ENCODE data around the gene LRP1B. TPM values are rescaled to one million over a fixed set of nuclear protein-coding genes. Genes with fewer than 3 reads are reported as not detected.
"Not testable (repeated sequence)": the region's sequence is repeated elsewhere in the genome, so short reads cannot be mapped to it uniquely, and the experiment has no call there.

Gene LRP1B
- total RNA-seq, 8 experiments from 2014 or later = 0.04 to 31.2 (median 11.5) TPM

DNA sequence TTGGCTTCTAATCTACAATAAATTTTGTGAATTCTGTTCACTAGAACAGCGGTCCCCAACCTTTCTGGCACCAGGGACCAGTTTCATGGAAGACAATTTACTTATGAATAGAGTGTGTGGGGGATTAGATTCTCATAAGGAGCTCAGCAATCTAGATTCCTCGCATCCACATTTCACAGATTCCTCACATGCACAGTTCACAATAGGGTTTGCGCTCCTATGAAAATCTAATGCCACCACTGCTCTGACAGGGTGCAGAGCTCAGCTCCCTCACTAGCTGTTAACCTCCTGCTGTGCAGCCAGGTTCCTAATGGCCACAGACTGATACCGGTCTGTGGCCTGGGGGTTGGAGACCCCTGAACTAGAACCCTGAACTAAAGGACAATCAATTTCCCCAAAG lies 1782.0 kb downstream of the LRP1B start:
- peak in 1 of 8 experiments; percentile 26 for ATAC-seq (replicated peaks in 6 of 8)
- 60 to 94% (median 83%) methylated on average over 1 to 4 of the region's 4 CpGs; no CpG with 5 or more reads in 1 of the 10 experiments for WGBS, 10 experiments
- Histone ChIP-seq H3K27ac (no peak overlapping the region), H3K4me3 (no peak overlapping the region), H3K4me1 (replicated peaks in 1 of 2) (peaks cover 0 to 3% of the 10 kb centered on the region in 2 donors)
- in situ Hi-C loops (cut with MboI; ENCODE audit: low pct_unique_long_range_greater_than_20kb in 2 of 9, low sequenced_read_pairs in 9 of 9, unreplicated experiment in 9 of 9) = no loop called here

DNA sequence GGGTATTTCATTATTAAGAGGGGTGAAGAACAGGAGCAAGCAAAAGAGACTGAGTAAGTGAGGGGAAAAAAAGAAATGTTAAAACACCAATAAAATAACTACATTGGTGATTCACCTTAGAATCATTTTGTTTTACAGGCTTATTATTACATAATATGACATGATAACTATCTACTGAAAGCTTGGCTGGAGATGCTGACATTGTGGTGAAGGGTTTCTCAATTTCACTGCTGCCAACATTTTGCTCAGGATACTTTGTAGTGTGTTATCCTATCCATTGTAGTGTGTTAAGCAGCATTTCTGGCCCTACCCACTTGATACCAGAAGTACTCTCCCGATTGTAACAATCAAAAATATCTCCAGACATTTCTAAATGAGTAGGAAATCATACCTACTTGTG lies 1786.0 kb downstream of the LRP1B start:
- no peak for ATAC-seq (replicated peaks in 6 of 8)
- H3K27ac ChIP-seq = no peak overlapping the region
- WGBS, 10 experiments = 36 to 100% (median 90%) methylated on average over 1 of the region's 1 CpG; no CpG with 5 or more reads in 2 of the 10 experiments
- H3K4me1 ChIP-seq (replicated peaks in 1 of 2) = peaks cover 0 to 3% of the 10 kb centered on the region in 2 donors
- H3K4me3 ChIP-seq = no peak overlapping the region
- in situ Hi-C loops (cut with MboI; ENCODE audit: low pct_unique_long_range_greater_than_20kb in 2 of 9, low sequenced_read_pairs in 9 of 9, unreplicated experiment in 9 of 9) = no loop called here

DNA sequence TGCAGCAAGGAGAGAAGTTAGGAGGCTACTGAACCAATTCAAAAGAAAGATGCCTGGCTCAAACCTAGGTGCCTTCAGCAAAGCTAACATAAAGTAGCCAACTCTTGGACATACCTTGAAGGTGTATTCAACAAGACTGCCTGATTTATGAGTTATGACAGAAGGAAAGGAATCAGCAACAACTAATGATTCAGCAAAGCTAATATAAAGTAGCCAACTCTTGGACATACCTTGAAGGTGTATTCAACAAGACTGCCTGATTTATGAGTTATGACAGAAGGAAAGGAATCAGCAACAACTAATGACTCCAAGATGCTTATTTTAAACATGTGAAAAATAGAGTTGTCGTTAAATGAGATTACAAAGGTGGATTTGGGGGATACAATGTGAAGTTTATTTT lies 1786.5 kb downstream of the LRP1B start:
- in situ Hi-C loops (cut with MboI; ENCODE audit: low pct_unique_long_range_greater_than_20kb in 2 of 9, low sequenced_read_pairs in 9 of 9, unreplicated experiment in 9 of 9); H3K4me3 ChIP-seq; ATAC-seq (replicated peaks in 6 of 8); H3K4me1 ChIP-seq (replicated peaks in 1 of 2); H3K27ac ChIP-seq: not testable (repeated sequence)
- 50 to 100% (median 100%) methylated on average over 1 of the region's 1 CpG; no CpG with 5 or more reads in 4 of the 10 experiments for WGBS, 10 experiments

DNA sequence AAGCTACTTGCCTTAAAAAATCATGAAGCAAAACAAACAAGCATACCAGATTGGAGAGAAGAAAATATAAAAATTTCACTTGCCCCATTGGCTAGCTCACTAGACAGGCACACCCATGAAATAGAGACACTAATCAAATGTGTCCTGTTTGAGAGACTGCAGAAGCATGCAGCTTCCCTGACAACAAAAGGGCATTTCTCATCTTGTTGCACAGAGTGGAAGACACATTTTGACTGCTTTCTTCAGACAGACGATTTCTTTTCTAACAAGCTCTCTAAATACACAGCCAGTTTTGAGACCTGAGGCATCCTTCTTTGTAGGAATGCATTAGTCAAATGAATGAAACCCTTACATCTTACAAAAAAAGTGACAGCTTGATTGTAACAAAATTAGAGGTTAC lies 1792.0 kb downstream of the LRP1B start:
- Histone ChIP-seq H3K4me3 (no peak overlapping the region), H3K4me1 (replicated peaks in 1 of 2) (peaks cover 2 to 13% of the 10 kb centered on the region in 2 donors), H3K27ac (no peak overlapping the region)
- WGBS, 10 experiments = 0 to 56% (median 27%) methylated on average over 1 of the region's 1 CpG; no CpG with 5 or more reads in 1 of the 10 experiments
- in situ Hi-C loops (cut with MboI; ENCODE audit: low pct_unique_long_range_greater_than_20kb in 2 of 9, low sequenced_read_pairs in 9 of 9, unreplicated experiment in 9 of 9) = no loop called here
- peak in 4 of 8 experiments; percentile 41 to 66 (median 56) for ATAC-seq (replicated peaks in 6 of 8)

GRCh38 chr2:140337061-140337460 lies 1793.8 kb downstream of the LRP1B start:
- in situ Hi-C loops (cut with MboI; ENCODE audit: low pct_unique_long_range_greater_than_20kb in 2 of 9, low sequenced_read_pairs in 9 of 9, unreplicated experiment in 9 of 9) = no loop called here
- no peak for ATAC-seq (replicated peaks in 6 of 8)
- Histone ChIP-seq H3K4me3 (no peak overlapping the region), H3K27ac (no peak overlapping the region), H3K4me1 (replicated peaks in 1 of 2) (peaks cover 2 to 13% of the 10 kb centered on the region in 2 donors)
- WGBS, 10 experiments = 68 to 100% (median 89%) methylated on average over 2 to 4 of the region's 4 CpGs; no CpG with 5 or more reads in 1 of the 10 experiments

- WGBS, 10 experiments = 48 to 100% (median 91%) methylated on average over 2 to 3 of the region's 3 CpGs; no CpG with 5 or more reads in 2 of the 10 experiments
- Histone ChIP-seq H3K27ac (no peak overlapping the region), H3K4me1 (replicated peaks in 1 of 2) (peaks cover 0 to 2% of the 10 kb centered on the region in 2 donors), H3K4me3 (no peak overlapping the region)
- in situ Hi-C loops (cut with MboI; ENCODE audit: low pct_unique_long_range_greater_than_20kb in 2 of 9, low sequenced_read_pairs in 9 of 9, unreplicated experiment in 9 of 9) = no loop called here
- no peak for ATAC-seq (replicated peaks in 6 of 8)
These were observed 1814.5 kb downstream of the LRP1B start for GRCh38 chr2:140316345-140316744.

DNA sequence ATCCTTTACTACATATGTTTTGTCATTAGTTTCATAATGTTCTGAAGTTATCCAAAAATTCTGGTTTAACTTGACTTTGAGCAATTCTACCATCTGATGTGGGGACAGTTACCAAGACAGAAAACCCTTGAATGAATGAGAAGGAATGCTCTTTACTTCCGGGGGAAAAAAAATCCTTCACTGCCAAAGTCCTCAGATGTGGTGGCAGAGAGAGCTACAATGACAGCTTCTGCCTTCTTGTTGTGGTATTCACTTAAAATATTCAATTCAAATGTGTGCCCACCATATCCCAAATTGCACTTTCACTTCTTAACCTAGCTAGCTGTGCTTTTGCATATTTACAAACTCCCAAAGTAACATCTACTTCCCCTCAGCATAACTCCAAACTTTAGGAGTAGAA lies 1818.9 kb downstream of the LRP1B start:
- no peak overlapping the region for H3K27ac ChIP-seq
- ATAC-seq (replicated peaks in 6 of 8) = no peak
- in situ Hi-C loops (cut with MboI; ENCODE audit: low pct_unique_long_range_greater_than_20kb in 2 of 9, low sequenced_read_pairs in 9 of 9, unreplicated experiment in 9 of 9) = no loop called here
- no peak overlapping the region for H3K4me3 ChIP-seq
- peaks cover 0 to 2% of the 10 kb centered on the region in 2 donors for H3K4me1 ChIP-seq (replicated peaks in 1 of 2)
- WGBS, 10 experiments = 0 to 60% (median 0%) methylated on average over 1 of the region's 1 CpG; no CpG with 5 or more reads in 2 of the 10 experiments

DNA sequence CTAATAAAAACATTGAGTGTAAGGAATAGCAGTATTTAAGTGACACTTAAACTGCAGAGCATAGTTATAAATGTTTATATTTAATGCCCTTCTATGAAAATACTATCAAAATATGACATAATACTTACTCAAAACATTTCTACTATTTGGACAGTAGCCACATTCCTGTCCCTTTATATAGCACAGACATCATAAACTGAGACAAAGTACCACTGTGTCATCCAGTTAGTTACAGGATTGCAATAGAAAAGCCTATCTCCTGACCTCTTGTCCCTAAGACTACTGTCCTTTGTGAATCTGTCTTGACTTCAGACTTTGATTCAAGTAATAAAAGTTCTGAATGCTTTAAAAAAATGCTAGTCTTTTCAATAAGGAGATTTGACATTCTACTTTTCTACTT lies 1822.1 kb downstream of the LRP1B start:
- no peak for ATAC-seq (replicated peaks in 6 of 8)
- Histone ChIP-seq H3K4me1 (replicated peaks in 1 of 2) (peaks cover 0 to 2% of the 10 kb centered on the region in 2 donors), H3K27ac (no peak overlapping the region), H3K4me3 (no peak overlapping the region)
- in situ Hi-C loops (cut with MboI; ENCODE audit: low pct_unique_long_range_greater_than_20kb in 2 of 9, low sequenced_read_pairs in 9 of 9, unreplicated experiment in 9 of 9) = no loop called here

DNA sequence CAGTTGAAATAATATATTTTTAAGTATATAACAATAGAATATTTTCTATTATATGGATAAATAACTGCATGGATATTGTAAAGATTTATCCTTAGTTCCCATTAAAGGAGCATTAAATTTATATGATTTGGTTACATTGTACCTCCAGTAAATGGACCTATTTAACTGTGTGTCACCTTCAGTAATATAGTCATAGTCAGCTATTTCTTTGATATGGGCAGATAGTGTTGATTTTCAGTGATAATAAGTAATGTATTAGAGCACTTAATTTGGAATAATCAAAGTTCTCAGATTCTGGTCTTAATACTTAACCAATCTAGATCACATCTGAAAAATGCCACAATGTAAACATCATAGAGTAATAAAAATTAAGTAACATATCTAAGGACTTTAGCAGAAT lies 1823.3 kb downstream of the LRP1B start:
- in situ Hi-C loops (cut with MboI; ENCODE audit: low pct_unique_long_range_greater_than_20kb in 2 of 9, low sequenced_read_pairs in 9 of 9, unreplicated experiment in 9 of 9) = no loop called here
- H3K4me3 ChIP-seq = no peak overlapping the region
- ATAC-seq (replicated peaks in 6 of 8) = no peak
- peaks cover 0 to 2% of the 10 kb centered on the region in 2 donors for H3K4me1 ChIP-seq (replicated peaks in 1 of 2)
- H3K27ac ChIP-seq = no peak overlapping the region

DNA sequence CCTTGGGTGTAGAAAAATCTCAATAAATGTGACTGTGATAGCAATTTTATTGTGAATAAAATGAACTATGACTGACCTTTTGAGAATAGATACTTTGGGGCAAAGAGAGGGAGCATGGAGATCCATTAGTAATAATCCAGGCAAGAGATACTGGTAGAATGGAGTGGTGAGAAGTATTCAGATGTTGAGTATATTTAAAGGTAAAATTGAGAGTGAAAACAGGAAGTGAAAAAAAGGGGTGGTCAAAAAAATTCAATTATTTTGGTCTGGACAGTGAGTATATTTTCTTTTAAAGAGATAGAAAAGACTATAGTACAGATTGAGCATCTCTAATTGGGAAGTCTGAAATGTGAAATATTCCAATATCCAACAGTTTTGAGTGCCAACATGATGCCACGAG lies 1835.0 kb downstream of the LRP1B start:
- H3K27ac ChIP-seq = no peak overlapping the region
- no peak overlapping the region for H3K4me3 ChIP-seq
- WGBS, 10 experiments = 25 to 100% (median 90%) methylated on average over 1 of the region's 1 CpG; no CpG with 5 or more reads in 1 of the 10 experiments
- no peak for ATAC-seq (replicated peaks in 6 of 8)
- in situ Hi-C loops (cut with MboI; ENCODE audit: low pct_unique_long_range_greater_than_20kb in 2 of 9, low sequenced_read_pairs in 9 of 9, unreplicated experiment in 9 of 9) = no loop called here
- no peaks in the 10 kb centered on the region for H3K4me1 ChIP-seq (replicated peaks in 1 of 2)

- no peak overlapping the region for H3K27ac ChIP-seq
- no peaks in the 10 kb centered on the region for H3K4me1 ChIP-seq (replicated peaks in 1 of 2)
- in situ Hi-C loops (cut with MboI; ENCODE audit: low pct_unique_long_range_greater_than_20kb in 2 of 9, low sequenced_read_pairs in 9 of 9, unreplicated experiment in 9 of 9) = no loop called here
- no peak for ATAC-seq (replicated peaks in 6 of 8)
- no peak overlapping the region for H3K4me3 ChIP-seq
These were observed 1842.1 kb downstream of the LRP1B start for GRCh38 chr2:140288726-140289125.

DNA sequence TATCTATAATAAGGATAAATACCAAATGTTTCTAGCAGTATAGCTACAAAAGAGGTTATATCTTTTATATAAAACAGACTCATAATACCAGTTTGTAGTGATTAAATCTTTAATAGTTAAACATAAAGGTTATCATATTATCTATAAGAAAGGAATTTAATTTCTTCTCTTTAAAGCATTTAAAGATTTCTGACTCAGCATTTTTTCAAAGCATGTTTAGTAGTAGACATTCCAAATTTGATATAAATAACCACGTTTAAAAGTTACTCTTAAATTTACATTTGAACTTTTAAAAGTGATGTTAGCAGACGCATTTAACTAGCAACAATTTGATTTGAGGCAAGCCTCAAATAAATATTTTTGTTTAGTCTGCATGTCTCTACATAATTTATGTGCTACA lies 1842.6 kb downstream of the LRP1B start:
- H3K4me1 ChIP-seq (replicated peaks in 1 of 2) = no peaks in the 10 kb centered on the region
- in situ Hi-C loops (cut with MboI; ENCODE audit: low pct_unique_long_range_greater_than_20kb in 2 of 9, low sequenced_read_pairs in 9 of 9, unreplicated experiment in 9 of 9) = no loop called here
- no peak for ATAC-seq (replicated peaks in 6 of 8)
- H3K27ac ChIP-seq = no peak overlapping the region
- WGBS, 10 experiments = 25 to 100% (median 68%) methylated on average over 1 to 2 of the region's 2 CpGs
- H3K4me3 ChIP-seq = no peak overlapping the region

- Histone ChIP-seq H3K4me1 (replicated peaks in 1 of 2) (no peaks in the 10 kb centered on the region), H3K27ac (no peak overlapping the region), H3K4me3 (no peak overlapping the region)
- ATAC-seq (replicated peaks in 6 of 8) = no peak
- in situ Hi-C loops (cut with MboI; ENCODE audit: low pct_unique_long_range_greater_than_20kb in 2 of 9, low sequenced_read_pairs in 9 of 9, unreplicated experiment in 9 of 9) = no loop called here
- WGBS, 10 experiments = 22 to 100% (median 73%) methylated on average over 1 of the region's 1 CpG; no CpG with 5 or more reads in 3 of the 10 experiments
These were observed 1844.4 kb downstream of the LRP1B start for GRCh38 chr2:140286377-140286776.

DNA sequence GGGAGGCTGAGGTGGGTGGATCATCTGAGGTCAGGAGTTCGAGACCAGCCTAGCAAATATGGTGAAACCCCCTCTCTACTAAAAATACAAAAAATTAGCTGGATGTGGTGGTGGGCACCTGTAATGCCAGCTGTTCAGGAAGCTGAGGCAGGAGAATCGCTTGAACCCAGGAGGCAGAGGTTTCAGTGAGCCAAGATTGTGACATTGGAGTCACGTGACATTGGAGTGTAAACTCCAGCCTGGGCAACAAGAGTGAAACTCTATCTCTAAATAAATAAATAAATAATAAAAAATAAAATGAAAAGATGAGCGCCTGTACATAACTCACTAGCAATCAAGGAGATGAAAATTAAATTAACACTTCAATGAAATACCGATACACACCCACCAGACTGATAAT lies 1853.5 kb downstream of the LRP1B start:
- H3K27ac ChIP-seq; ATAC-seq (replicated peaks in 6 of 8); H3K4me3 ChIP-seq; in situ Hi-C loops (cut with MboI; ENCODE audit: low pct_unique_long_range_greater_than_20kb in 2 of 9, low sequenced_read_pairs in 9 of 9, unreplicated experiment in 9 of 9): not testable (repeated sequence)
- WGBS, 10 experiments = 0 to 100% (median 52%) methylated on average over 1 to 4 of the region's 5 CpGs
- peaks cover 2 to 15% of the 10 kb centered on the region in 2 donors for H3K4me1 ChIP-seq (replicated peaks in 1 of 2)
